HepG2 (cell line): Measurements from ENCODE around the gene PRM3. TPM values are rescaled to one million over a fixed set of nuclear protein-coding genes. Genes with fewer than 3 reads are reported as not detected.

ENCODE experiments used
- ATAC-seq: fragments of 200-7000 bp; cut with Tn5 transposase; 3 replicates; pipeline ENCODE4 v1.9.1; 2020; ENCODE audit warnings: mild to moderate bottlenecking, moderate library complexity
- BruUV-seq: library from RNA; stranded (reverse); fragments of 400-500 nt; replicated peaks from 2 replicates; lab custom pipeline; 2021; lab: Mats Ljungman, UMichigan
- CTCF ChIA-PET: fragments of 300-600 bp; formaldehyde crosslinking; extraction: SDS; loops from one replicate; lab custom pipeline; 2021; ENCODE audit warnings: low total read pairs, inconsistent platforms, low intra/inter-chr PET ratio; lab: Yijun Ruan, JAX
- POLR2A ChIA-PET: fragments of 350-600 bp; sonication (Branson Sonifier 250); formaldehyde crosslinking; loops from one replicate; lab custom pipeline; 2020; ENCODE audit warnings: antibody characterized with exemption, inconsistent platforms; lab: Yijun Ruan, JAX
- DNase-seq: peaks from one replicate; pipeline ENCODE4 v3.0.0-alpha.2; 2015; ENCODE audit warnings: low spot score
- FAIRE-seq: peaks from 3 replicates; lab custom pipeline; 2011; peaks lifted over from hg19 to GRCh38; lab: Jason Lieb, UNC
- H2AFZ ChIP-seq: one replicate; pipeline ENCODE4 v1.6.1; 2011; ENCODE audit warnings: low read length, inconsistent platforms
- H3K27ac ChIP-seq: fragments of 300-600 bp; 3 replicates; pipeline ENCODE4 v1.8.0; 2011; ENCODE audit warnings: mixed run types, mild to moderate bottlenecking, mixed read lengths, low read length, inconsistent platforms; ENCODE audit not compliant: insufficient read depth; ENCODE audit errors: extremely low read length
- H3K27me3 ChIP-seq, 2 experiments: fragments of 200-600 bp in 1 of 2; 2 replicates in 1 of 2; 3 replicates in 1 of 2; pipeline versions ENCODE4 v1.6.0 to v1.8.0; 2011; ENCODE audit warnings: low read length in 2 of 2, mild to moderate bottlenecking in 2 of 2, moderate library complexity in 2 of 2, inconsistent platforms in 1 of 2; ENCODE audit not compliant: insufficient read depth in 2 of 2, control insufficient read depth in 1 of 2
- H3K36me3 ChIP-seq, 2 experiments: fragments of 200-600 bp in 1 of 2; replicated peaks in 1 of 2; 2 replicates in 1 of 2; 3 replicates in 1 of 2; pipeline versions ENCODE4 v1.5.1 to v1.8.0; 2011; ENCODE audit warnings: low read length in 2 of 2, inconsistent platforms in 1 of 2; ENCODE audit not compliant: insufficient read depth in 2 of 2, control insufficient read depth in 1 of 2
- H3K4me1 ChIP-seq: 2 replicates; pipeline ENCODE4 v1.5.1; 2012; ENCODE audit warnings: low read length, inconsistent platforms; ENCODE audit not compliant: insufficient read depth
- H3K4me2 ChIP-seq: 2 replicates; pipeline ENCODE4 v1.6.0; 2011; ENCODE audit warnings: low read depth, low read length, inconsistent platforms
- H3K4me3 ChIP-seq, 3 experiments: fragments of 200-600 bp in 1 of 3; sonication (generic), shearing (Covaris generic) in 1 of 3; replicated peaks in 1 of 3; 2 replicates each; pipeline ENCODE4 v1.5.1; 2011 to 2016; ENCODE audit warnings: low read length in 3 of 3, inconsistent platforms in 2 of 3, low read depth in 2 of 3, mild to moderate bottlenecking in 2 of 3, control low read depth in 1 of 3, mixed read lengths in 1 of 3; ENCODE audit not compliant: insufficient read depth in 1 of 3
- H3K79me2 ChIP-seq: one replicate; pipeline ENCODE4 v1.6.1; 2011; ENCODE audit warnings: low read length, inconsistent platforms; ENCODE audit not compliant: insufficient read depth
- H3K9ac ChIP-seq: 2 replicates; pipeline ENCODE4 v1.6.0; 2011; ENCODE audit warnings: mild to moderate bottlenecking, low read depth, low read length, inconsistent platforms; ENCODE audit not compliant: insufficient read depth
- H3K9me3 ChIP-seq: 2 replicates; pipeline ENCODE4 v1.5.1; 2012; ENCODE audit warnings: mild to moderate bottlenecking, low read length
- H4K20me1 ChIP-seq: 2 replicates; pipeline ENCODE4 v1.6.0; 2011; ENCODE audit warnings: inconsistent platforms, mild to moderate bottlenecking, low read length, moderate library complexity; ENCODE audit not compliant: insufficient read depth
- MLXIP ChIP-seq: sonication (generic); formaldehyde crosslinking; IDR thresholded peaks from 2 replicates; pipeline ENCODE4 v1.9.0; 2021; ENCODE audit warnings: missing genetic modification reagents, borderline replicate concordance
- NR3C1 ChIP-seq: sonication (generic); formaldehyde crosslinking; IDR thresholded peaks from 2 replicates; pipeline ENCODE4 v1.4.0; 2020; ENCODE audit warnings: missing genetic modification reagents
- TRIM22 ChIP-seq: fragments of 450-650 bp; IDR thresholded peaks from 2 replicates; pipeline ENCODE4 v1.6.1; 2017
- ZNF318 ChIP-seq: sonication (generic); formaldehyde crosslinking; IDR thresholded peaks from 2 replicates; pipeline ENCODE4 v1.4.0; 2020; ENCODE audit warnings: mild to moderate bottlenecking, missing genetic modification reagents
- WGBS: methylation state at CpG from one replicate; pipeline ENCODE4 v1.1.6; 2017; ENCODE audit warnings: low lambda C conversion rate; 5-methylcytosine and 5-hydroxymethylcytosine counted together
- in situ Hi-C: cut with HindIII; loops from 2 replicates; pipeline ENCODE4 v1.10.0; 2017; ENCODE audit warnings: low pct_unique_long_range_greater_than_20kb; ENCODE audit not compliant: extremely low pct_ligation_motif_present
- intact Hi-C: fragments of 100-400 bp; cut with micrococcal nuclease; formaldehyde crosslinking; loops from one replicate; pipeline ENCODE4 v1.10.0; 2022; ENCODE audit not compliant: unreplicated experiment
- polyA plus RNA-seq, 8 experiments: library from polyadenylated mRNA; depleted of rRNA in 3 of 8; stranded (reverse) in 7 of 8; unstranded in 1 of 8; fragments of >200 nt; fragmentation: Illumina TruSeq in 4 of 8; extraction: Trizol in 4 of 8; gene quantifications; 2 replicates each; pipeline versions ENCODE4 v1.2.1 to v1.2.3, GENCODE V29; 2011 to 2016; ENCODE audit warnings: low read depth in 4 of 8, missing spikeins in 1 of 8, mixed read lengths in 1 of 8; ENCODE audit not compliant: insufficient read depth in 1 of 8
- total RNA-seq, 5 experiments: library from RNA; depleted of rRNA; stranded (reverse); fragments of >200 nt; fragmentation: Illumina TruSeq; extraction: Trizol; gene quantifications; 2 replicates each; pipeline ENCODE4 v1.2.3, GENCODE V29; 2016; ENCODE audit warnings: low read depth in 1 of 5

PRM3 gene
- total and polyA plus RNA-seq, 2 of the 13 experiments (the other 11 are each of a cell fraction or from before 2014, with no cell fraction given), result not detected

- TF ChIP-seq TRIM22, result peak; percentile 55; the same call in 1 of the 2 replicates
- TF ChIP-seq, all 625 proteins: peak for 9
Observed at GRCh38 chr16:11239644-11240632, 33.5 kb downstream of the PRM3 start (continued).

GRCh38 chr16:11238272-11239202 is 34.9 kb downstream of the PRM3 start:
- no peaks in the 10 kb centered on the region for H3K36me3 ChIP-seq
- no peaks in the 10 kb centered on the region for H3K79me2 ChIP-seq
- H3K4me3 ChIP-seq, result no peak overlapping the region
- no peak for FAIRE-seq
- CTCF ChIA-PET, result no interaction called here
- 57% methylated on average over 14 of the region's 15 CpGs for WGBS
- POLR2A ChIA-PET, result interaction anchor here (0.5 to 1.1 kb wide), 2 partner anchors 18 to 105 kb away, joined by 3 to 5 read pairs; partner anchors contain the start of gene SOCS1
- ATAC-seq, result peak; percentile 59
- H3K9ac ChIP-seq, result no peak overlapping the region
- peaks cover 2 to 27% of the 10 kb centered on the region in 2 experiments; a peak in 3 of 5 replicates for H3K27me3 ChIP-seq
- intact Hi-C loops, result no loop called here
- BruUV-seq, result no TSS peak
- in situ Hi-C loops, result no loop called here
- H3K9me3 ChIP-seq, result no peaks in the 10 kb centered on the region
- peaks cover 44% of the 10 kb centered on the region for H3K4me1 ChIP-seq
- no peak for DNase-seq
- H3K4me2 ChIP-seq, result 0 out of 2 replicates have a peak overlapping the region, but pooled peaks have one; percentile 8
- H4K20me1 ChIP-seq, result no peaks in the 10 kb centered on the region
- H2AFZ ChIP-seq, result no peak overlapping the region
- H3K27ac ChIP-seq, result no peak overlapping the region
- TF ChIP-seq ZNF318 (CRISPR knock-in tag) (peak; percentile 42; the same call in 1 of the 2 replicates), NR3C1 (CRISPR knock-in tag) (no peak), MLXIP (no peak)
